ENCODE measurements around the gene CCDC69.
"Not testable (repeated sequence)": the region's sequence is repeated elsewhere in the genome, so short reads cannot be mapped to it uniquely, and the experiment has no call there.

The CCDC69 gene, protein sequence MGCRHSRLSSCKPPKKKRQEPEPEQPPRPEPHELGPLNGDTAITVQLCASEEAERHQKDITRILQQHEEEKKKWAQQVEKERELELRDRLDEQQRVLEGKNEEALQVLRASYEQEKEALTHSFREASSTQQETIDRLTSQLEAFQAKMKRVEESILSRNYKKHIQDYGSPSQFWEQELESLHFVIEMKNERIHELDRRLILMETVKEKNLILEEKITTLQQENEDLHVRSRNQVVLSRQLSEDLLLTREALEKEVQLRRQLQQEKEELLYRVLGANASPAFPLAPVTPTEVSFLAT

DNA sequence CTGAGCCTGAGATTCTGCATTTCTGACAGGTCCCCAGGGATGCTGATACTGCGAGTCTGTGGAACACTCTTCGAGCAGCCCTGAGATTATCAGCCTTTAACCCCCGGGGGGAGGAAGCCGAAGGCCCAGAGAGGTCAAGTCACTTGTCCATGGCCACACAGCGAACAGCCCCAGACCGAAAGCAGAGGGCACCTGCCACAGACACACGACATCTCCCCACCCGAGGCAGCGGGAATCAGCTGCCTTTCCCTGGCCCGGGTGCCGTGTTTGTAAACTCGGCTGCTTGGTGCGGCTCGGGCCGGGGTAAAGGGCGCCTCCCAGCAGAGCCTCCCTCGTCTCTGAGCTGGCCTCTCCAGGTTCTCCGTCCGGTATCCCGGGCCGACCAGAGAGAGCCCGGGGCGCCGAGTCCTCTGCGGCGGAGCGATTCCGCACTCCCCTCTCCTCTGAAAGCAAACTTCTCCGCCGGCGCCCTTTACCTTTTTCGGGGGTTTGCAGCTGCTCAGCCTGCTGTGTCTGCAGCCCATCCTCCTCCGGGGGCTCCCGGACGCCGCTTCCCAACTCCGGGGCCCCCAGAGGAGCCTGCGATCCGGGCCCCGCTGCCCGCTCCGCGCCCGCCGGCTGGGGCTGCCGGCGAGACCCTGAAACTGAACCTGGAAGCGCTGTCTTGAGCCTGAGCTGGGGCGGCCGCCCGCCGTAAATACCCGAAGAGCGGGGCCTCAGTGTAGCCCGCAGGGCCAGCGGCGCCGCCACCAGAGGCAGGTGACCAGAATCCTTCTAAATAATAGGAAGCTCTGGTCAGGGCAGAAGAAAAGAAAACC lies at the start of gene CCDC69:
Gene CCDC69 (minus strand): TSS at position 646 of the 818 bp plus-strand sequence. CDS start 122 bp downstream, at position 524.
- DNase-seq: no peak

DNA sequence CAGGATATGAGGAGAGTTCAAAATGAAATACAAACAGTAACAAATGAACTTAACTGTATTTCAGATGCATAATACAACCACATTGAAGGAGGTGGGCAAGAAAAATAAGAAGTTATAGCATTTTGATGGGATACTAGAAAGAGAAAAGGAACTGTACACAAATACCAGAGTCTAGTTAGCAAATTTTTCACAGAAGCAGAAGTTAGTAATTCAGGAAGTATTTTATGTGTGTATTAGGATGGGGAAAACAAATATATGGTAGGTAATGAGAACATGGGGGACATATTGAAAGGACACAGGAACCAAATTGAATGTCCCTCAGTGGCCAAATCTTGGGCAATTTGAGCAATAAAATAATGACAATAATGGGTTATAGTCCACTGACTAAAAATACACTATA lies 47.4 kb upstream of the CCDC69 start:
- no peak for DNase-seq

DNA sequence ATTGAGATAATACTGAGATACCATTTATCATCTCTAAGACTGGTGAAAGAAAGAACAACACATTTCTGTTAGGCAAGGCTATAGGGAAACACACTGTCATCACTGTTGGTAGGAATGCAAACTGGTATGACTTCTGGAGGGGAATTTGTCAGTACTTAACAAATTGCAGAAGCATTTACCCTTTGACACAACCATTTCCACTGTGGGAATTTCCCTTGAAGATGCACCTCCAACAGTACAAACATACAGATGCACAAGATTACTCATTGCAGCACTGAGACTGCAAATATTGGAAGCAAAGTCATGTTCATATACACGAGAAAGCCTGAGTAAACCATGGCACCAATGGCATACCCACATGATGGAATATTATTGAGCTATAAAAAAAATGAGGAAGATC lies 46.7 kb upstream of the CCDC69 start:
- DNase-seq: no peak

DNA sequence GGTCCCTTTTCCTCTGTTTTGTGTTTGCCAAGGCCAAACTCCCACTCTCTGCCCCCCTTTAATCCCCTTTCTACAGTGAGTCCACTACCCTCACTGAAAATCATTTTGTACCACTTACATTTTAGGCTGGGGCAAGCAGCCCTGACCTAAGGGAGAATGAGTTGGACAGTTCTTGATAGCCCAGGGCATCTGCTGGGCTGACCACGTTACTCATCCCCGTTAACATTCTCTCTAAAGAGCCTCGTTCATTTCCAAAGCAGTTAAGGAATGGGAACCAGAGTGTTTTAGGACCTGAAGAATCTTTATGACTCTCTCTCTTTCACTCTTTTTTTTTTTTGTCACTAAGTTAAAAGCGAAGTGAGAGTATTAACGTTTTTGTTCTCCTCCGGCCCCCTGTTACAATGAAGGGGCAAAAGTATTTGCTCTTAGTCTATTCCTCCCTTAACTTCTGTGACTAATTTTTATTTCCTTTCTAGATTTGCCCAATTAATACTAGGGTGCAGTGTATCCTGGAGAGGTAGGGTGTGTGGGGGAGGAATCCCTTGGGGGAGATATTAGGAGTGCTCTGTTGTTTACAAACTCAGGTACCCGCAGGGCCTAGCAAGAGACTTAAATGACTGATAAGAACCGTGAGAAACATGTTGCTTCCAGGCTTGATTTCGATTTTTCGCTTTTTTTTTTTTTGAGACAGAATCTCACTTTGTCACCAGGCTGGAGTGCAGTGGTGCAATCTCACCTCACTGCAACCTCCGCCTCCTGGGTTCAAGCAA lies 43.8 kb upstream of the CCDC69 start:
- no peak for DNase-seq

DNA sequence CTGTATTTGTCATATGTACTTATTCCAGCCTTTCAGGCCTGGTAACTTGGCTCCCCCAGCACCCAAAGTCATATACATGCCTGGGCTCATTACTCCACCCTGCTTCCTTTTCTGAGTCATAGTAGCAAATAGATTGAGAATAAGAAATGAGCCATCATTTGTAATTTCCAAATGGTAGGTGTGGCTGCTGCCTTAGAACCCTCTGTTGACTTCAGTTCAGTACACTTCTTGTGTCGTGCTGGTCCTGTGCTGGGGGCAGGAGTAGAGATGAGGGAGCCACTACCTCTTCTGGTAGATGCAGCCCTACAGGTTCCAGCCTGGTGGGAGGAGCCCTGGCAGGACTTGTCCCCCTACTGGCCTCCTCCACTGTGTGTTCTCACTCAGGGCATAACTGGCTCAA lies 40.2 kb upstream of the CCDC69 start:
- no peak for DNase-seq

DNA sequence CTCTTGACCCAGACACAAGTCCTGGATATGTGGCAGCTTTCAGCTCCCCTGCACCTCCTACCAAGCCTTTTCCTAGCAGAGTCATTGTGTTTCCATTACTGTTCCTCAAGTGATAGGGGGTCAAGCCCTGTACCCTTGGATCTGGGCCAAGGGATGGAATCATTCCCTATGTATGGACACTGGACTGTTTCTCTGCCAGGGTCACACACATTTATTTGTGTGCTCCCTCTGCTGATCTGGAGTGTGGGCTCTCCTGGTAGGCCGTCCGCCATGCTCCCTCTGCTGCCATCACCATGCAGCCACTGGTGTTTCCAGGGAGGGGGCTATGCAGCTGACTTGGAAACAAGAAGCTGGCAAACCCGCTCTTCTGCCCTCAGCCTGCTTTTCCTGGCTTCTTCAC lies 38.6 kb upstream of the CCDC69 start:
- DNase-seq: no peak

DNA sequence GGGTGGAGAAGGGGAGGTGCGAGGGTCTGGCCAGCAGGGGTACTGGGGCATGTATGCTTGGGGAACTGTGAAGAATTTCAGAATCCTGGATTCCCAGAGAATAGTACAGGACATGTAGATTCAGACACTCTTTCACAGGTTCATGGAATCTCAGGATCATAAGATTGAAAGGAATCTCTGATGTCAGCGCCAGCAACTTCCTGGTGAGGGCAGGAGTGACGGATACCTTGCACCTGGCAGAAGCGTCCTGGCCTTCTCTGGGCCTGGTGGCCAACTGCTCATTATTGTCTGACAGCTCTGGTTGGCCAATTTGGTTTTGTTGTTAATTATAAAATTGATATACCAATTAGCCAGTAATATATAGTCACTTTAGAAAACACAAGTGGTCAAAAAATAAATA lies 36.0 kb upstream of the CCDC69 start:
- no peak for DNase-seq

DNA sequence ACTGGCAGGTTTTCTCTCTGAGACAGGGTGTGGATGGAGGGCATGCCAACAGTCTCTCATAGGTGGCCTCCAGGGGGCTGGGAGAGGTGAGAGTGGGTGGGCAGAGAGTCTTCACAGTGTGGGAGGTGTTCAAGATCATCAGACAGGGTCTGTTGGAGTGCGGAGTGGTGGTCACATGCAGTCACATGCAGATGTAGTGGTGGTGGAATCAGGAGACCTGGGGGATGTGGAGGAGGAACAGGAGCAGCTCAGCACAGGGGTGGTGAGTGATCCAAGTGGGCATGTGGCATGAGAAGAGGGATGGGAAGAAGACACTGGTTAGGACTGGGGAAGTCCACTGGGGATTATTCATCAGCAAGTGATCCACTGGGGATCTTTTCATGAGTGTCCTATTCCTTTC lies 34.9 kb upstream of the CCDC69 start:
- no peak for DNase-seq

DNA sequence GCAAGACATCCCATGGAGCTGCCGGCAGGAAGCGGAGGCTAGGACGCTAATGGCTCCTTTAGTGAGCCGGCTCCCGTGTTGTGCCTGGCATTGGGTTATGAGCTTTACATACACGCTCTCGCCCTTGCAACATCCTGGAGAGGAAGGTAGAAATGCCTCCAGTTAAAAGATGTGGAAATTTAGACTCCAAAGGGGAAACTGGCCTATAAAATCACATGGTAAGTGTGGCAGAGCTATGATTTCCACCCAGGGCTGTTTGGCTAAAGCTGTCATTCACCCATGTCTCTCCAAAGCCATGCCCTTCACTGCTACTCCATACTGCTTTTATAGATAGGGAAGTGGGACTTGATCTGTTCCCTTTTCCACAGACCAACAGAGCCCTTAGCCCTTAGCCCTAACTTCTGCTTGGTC lies 34.3 kb upstream of the CCDC69 start:
- no peak for DNase-seq

DNA sequence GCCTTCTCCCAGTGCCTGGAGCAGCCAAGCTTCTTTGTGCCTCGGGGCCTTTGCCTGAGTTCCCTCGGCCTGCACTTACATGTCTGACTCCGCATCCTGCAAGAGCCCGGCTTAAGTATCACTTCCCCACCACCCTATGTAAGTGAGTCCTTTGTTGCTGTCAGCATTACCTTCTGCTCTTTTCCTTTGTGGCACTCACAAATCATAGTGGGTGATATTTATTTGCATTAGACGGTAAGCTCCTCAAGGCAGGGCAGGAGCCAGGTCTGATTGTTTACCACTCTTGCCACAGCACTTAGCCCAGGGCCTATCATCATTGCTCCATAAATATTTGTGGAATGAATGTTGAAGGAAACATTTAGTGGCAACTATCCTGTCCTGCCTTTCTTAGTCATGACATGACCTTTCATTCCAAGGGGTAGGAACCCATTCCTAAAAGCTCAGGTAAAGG lies 33.9 kb upstream of the CCDC69 start:
- DNase-seq: no peak

DNA sequence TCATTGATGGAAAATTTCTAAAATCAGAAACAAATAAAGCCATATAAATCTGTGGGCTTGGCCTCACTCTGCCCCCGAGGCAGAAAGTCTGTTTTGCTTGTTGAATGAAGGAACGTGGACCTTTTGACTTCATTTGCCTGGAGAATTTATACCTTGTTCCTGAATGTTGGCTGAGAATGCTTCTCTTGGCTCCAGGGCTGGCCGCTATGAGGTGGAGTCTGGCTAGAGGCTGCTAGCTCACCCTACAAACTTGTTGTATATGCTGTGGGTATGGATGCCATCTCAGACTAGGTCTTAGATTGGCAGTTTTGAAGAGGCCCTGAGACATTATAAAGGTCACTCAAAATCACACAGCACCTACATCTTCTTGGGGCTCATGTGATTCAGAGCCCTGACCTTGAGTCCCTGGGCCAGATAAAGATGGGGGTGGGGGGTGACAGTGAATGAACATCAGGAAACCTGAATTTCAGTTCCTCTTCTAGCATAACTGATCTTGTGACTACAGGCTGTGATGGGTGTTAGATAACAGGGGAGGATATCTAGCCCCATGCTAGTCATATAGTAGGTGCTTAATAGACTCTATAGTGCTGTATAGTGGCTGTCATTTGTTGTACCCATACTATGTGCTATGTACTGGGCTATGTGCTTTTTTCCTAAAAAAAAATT lies 31.9 kb upstream of the CCDC69 start:
- DNase-seq: no peak

DNA sequence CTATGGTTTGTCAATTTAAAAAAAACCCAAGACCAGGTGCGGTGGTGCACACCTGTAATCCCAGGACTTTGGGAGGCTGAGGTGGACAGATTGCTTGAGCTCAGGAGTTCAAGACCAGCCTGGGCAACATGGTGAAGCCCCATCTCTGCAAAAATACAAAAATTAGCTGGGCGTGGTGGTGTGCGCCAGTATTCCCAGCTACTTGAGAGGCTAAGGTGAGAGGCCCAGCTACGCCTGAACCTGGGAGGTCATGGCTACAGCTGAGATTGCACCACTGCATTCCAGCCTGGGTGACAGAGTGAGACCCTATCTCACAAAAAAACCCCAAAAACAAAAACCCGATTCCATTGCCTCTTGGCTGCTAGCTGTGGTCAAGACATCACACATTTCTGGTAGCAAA lies 31.1 kb upstream of the CCDC69 start:
- not testable (repeated sequence) for DNase-seq

DNA sequence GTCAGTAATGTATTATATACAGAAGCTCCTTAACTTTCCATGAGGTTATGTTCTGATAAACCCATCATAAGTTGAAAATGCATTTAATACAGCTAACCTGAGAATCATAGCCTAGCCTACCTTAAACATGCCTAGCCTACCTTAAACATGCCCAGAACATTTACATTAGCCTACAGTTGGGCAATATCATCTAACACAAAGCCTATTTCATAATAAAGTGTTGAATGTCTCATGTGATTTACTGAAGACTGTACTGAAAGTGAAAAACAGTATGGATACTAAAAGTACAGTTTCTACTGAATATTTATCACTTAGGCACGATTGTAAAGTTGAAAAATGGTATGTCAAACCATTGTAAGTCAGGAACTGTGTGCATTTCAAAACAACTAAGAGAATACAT lies 30.7 kb upstream of the CCDC69 start:
- DNase-seq: no peak

DNA sequence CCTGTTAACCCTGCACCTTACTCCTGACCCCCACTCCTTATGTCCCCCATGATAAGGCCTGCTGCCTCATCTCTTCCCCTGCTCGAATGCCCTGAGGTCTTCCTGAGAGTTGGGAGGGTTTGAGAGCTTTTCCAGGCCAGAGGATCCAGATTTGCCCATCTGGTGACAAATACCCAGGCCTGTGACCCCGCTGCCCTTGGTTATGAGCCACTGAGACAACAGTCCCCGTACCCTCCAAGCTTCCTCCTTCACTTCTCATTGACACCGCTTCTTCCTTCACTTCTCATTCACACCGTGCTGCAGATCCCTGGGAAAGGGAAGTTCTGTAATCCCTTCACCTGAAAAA lies 29.7 kb upstream of the CCDC69 start:
- no peak for DNase-seq

DNA sequence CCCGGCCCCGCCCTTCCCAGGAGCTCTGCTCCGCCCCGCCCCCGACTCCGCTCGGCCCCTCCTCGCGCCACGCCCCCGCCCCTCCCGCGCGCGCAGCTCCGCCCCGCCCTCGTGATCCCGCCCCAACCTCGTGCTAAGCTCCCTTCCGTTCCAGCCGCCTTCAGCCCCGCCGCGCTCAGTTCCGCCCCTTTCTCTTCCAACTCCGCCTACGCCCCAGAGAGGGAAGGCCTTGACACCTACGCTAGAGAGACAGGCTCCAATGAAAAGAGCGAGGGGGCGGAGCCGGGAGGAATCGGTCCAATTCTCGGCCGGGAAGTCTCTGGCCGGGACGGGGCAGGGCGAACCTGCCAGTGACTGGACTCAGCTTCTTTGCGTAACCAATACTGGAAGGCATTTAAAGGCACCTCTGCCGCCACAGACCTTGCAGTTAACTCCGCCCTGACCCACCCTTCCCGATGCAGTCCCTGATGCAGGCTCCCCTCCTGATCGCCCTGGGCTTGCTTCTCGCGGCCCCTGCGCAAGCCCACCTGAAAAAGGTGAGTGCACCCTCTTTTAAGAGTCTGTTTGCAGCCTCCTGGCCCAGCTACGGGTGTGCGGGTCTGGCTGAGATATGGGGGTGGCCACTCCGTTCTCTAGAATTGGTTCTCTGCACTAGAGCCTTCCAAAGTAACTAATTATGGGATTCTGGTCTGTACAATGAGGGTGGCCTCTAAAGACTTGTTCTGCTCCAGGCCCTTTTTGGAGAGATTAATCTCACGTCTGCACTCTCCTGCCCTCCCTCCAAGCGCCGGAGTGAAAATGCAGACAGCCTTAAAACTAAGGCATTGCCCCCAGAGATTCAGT lies 29.1 kb upstream of the CCDC69 start, which contains the start of gene GM2A:
Gene GM2A (plus strand): TSS at position 424 of the 843 bp plus-strand sequence. CDS start 32 bp downstream, at position 456.
- DNase-seq: peak; percentile 74

DNA sequence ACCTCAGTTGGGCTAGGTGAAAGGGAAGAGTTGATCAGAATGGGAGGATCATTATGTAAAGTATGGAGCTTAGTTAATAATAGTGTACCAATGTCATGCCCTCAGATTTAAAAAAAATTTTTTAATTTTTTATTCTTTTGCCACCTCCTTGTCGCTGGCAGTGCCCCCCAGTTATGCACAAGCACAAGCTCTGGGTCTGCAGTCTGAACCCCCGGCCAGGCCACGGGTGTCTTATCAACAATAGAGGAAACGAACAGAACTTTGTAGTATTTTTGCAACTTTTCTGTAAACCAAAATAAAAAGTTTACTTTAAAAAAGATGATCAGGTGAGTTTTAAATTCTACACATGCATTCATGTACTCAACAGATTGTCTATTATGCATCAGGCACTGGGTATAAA lies 27.7 kb upstream of the CCDC69 start:
- no peak for DNase-seq

DNA sequence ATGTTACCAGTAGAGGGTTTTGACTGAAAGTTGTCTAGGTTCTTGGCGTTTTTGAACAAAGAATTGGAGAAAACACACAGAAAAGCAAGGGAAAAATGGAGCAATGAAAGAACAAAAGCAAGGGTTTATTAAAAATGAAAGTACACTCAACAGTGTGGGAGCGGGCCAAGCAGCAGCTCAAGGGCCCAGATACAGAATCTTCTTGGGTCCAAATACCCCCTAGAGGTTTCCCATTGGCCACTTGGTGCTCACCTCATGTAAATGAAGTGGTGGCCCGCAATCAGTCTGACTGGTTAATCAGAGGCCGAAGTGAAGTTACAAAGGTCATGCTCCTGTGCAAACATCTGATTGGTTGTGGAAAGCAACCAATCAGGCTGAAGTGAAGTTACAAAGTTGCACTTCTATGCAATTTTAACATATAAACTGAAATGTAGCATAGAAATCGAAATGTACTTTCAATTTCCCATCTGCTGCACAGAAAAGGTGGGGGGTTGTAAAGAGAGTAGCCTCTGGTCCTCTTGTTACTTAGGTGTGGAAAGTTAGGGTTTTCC lies 27.2 kb upstream of the CCDC69 start:
- DNase-seq: no peak

DNA sequence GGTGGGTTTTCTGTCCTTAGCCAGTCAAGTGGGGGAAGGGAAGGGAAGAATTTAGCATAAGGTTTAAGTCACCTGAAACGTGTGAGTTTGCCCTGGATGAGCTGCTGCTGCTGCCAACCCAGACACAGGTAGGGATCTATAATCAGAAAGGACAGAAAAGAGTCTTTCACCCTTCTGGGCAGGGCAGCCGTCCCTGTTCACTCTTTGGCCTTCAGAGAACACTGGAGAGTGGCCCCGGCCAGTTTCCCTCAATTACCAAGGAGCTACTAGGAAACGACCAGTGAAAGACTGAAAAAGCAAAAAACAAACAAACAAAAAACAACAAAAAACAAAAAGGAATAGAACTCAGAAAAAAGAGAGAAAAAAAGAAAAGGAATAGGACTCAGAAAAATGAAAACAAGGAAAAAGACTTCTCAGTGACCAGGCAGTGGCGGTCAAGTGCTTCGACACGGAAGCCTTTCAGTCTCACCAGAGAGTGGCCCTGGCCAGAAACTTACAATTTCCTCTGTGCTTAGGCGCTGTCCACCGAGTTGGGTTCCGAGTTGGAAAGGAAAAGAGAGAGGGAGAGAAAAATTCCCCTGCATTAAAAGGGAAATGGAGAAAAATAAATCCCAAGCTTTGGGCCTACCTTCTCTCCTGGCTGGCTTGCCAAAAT lies 26.6 kb upstream of the CCDC69 start:
- no peak for DNase-seq

DNA sequence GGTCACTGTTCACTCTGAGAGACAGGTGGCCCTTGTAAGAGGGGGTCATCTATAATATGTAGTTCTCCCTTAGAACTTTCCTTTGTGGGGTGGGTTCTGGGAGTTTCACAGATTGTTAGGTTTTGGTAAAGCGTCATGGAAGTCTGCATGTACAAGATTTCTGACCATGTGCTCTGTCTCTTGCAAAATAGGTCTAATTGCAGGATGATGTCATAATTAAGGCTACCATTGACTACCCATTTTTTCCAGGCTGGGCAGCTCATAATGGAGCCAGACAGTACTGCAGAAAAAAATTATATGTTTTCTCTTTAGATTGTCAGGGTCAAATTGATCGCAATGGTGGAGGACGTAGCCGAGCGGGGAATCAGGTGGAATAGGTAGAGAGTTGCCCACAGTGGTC lies 25.4 kb upstream of the CCDC69 start:
- DNase-seq: no peak

DNA sequence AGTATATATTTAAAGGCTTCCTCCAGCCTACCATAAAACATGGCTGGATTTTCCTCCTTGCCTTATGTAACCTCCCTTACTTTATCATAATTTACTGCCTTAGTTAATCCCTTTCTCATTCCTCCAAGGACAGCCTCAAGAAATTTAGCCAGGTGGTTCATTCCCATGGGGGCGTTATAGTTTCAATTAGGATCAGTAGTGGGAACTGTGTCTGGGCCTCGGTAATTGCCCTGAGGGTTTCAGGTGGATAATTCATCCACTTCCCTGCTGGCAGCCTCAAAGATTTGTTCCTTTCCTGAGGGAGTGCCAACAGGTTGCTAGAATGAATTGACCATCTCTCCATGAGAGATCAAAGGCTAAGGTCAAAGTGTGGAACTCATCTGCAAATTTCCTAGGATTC lies 24.8 kb upstream of the CCDC69 start:
- DNase-seq: no peak

DNA sequence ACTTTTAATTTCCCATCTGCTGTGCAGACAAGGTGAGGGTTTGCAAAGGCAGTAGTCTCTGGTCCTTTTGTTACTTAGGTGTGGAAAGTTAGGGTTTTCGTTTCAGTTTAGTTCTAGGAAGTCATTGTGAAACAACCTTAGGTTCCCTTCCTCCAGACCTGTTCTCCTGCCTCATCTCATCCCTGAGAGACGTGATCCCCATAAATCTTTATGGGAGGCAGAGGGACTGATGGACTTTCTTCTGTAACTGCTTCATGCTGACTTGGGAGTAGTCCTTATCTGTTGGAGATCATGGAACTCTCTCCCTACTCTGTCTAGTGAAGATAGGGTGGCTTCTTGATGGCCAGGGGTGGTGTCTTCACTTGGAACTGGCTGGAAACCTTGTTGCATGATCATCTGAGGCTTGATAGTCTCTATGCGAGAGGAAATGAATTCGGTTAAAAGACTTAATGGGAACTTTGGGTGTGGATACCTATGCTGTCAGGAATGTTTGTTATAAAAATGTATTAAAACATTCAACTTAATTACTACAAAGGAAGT lies 21.9 kb upstream of the CCDC69 start:
- DNase-seq: no peak

All from NCI-H2107 (cell line).